Urinary bladder (tissue), 4 donors: Measurements from ENCODE around the gene AFF1. TPM values are rescaled to one million over a fixed set of nuclear protein-coding genes. Genes with fewer than 3 reads are reported as not detected.

ENCODE experiments used
- DNase-seq: peaks from one replicate; pipeline ENCODE4 v3.0.0-alpha.2; 2015; ENCODE audit errors: extremely low spot score
- H3K27ac ChIP-seq: one replicate; pipeline ENCODE4 v1.5.1; 2013; ENCODE audit warnings: low read depth, mild to moderate bottlenecking, moderate library complexity
- H3K36me3 ChIP-seq: one replicate; pipeline ENCODE4 v1.6.1; 2013; ENCODE audit warnings: mild to moderate bottlenecking, moderate library complexity; ENCODE audit not compliant: insufficient read depth
- H3K4me1 ChIP-seq: one replicate; pipeline ENCODE4 v1.6.1; 2013; ENCODE audit warnings: mild to moderate bottlenecking, moderate library complexity; ENCODE audit not compliant: insufficient read depth
- H3K4me3 ChIP-seq: one replicate; pipeline ENCODE4 v1.5.1; 2013; ENCODE audit warnings: low read depth, low read length
- WGBS: extraction: QIAGEN DNeasy Blood & Tissue Kit; methylation state at CpG from one replicate; pipeline ENCODE4 v1.1.7; 2013; 5-methylcytosine and 5-hydroxymethylcytosine counted together
- polyA plus RNA-seq: library from polyadenylated mRNA; stranded (reverse); fragments of 200-250 nt; gene quantifications from one replicate; pipeline ENCODE4 v1.2.3, GENCODE V29; 2013
- total RNA-seq: library from RNA; depleted of rRNA; stranded (reverse); fragments of >200 nt; gene quantifications from one replicate; pipeline ENCODE4 v1.2.3, GENCODE V29; 2014
- donor health status: healthy with polysubstance abuse.
- donor health status: healthy.

Gene AFF1
- total and polyA plus RNA-seq, 2 donors: 22.8 to 32.8 TPM

DNA sequence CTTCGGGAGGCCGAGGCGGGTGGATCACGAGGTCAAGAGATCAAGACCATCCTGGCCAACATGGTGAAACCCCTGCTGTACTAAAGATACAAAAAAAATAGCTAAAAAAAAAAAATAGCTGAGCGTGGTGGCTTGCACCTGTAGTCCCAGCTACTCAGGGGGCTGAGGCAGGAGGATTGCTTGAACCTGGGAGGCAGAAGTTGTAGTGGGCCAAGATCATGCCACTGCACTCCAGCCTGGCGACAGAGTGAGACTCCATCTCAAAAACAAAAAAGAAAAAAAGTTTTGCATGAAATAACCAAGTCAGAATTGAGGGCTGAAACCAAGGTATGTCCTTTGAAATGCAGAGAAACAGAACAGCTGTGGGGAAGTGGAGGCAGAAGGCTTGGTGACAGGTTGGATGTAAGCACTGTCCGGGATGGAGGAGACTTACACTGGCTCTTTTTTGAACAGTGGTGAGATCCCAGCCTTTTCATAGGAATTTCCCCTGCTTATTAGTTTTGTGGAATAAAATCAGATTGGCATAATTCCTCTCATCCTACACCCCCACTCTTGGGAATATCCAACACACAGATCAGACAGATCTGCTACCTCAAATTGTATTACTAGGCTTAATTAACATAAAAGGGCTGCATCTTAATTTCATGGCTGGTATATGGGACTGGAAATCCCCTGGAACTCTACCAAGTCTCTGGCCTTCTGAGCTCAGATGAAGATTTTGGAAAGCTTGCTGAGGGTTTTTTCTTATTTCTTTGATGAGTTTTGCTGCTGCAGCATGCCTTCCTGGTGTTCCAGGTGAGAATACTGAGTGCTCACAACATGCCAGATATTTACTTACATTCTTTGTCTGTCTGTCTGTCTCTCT, 23.8 kb upstream of the AFF1 start:
- no peaks in the 10 kb centered on the region for H3K4me1 ChIP-seq
- H3K36me3 ChIP-seq: no peaks in the 10 kb centered on the region
- WGBS: 81% methylated on average over 7 of the region's 7 CpGs
- no peak overlapping the region for H3K27ac ChIP-seq
- H3K4me3 ChIP-seq: no peak overlapping the region
- no peak for DNase-seq

DNA sequence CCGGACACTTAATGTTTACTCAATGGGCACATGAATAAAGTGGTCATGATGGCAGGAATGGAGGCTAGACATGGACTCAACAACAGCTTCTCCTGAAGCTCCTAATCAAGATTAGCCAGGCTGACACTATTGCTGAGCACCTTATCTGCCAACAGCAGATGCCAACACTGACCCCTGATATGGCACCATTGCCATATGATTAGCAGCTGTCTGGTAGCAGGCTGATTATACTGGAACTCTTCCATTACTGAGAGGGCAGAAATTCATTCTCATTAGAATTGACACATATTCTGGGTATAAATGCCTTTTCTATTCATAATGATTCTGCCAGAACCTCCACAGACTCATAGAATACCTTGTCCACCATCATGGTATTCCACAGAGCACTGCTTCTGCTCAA, 18.4 kb upstream of the AFF1 start:
- WGBS: 29% methylated on average over 1 of the region's 1 CpG
- H3K36me3 ChIP-seq: no peaks in the 10 kb centered on the region
- DNase-seq: no peak
- no peaks in the 10 kb centered on the region for H3K4me1 ChIP-seq
- no peak overlapping the region for H3K27ac ChIP-seq
- H3K4me3 ChIP-seq: no peak overlapping the region

- no peaks in the 10 kb centered on the region for H3K36me3 ChIP-seq
- WGBS: 97% methylated on average over 4 of the region's 4 CpGs
- DNase-seq: no peak
- H3K4me1 ChIP-seq: no peaks in the 10 kb centered on the region
- no peak overlapping the region for H3K4me3 ChIP-seq
- no peak overlapping the region for H3K27ac ChIP-seq
Measured at GRCh38 chr4:86917212-86918039, 17.4 kb upstream of the AFF1 start.

GRCh38 chr4:86918539-86919072, 16.2 kb upstream of the AFF1 start:
- no peak overlapping the region for H3K4me3 ChIP-seq
- 55% methylated on average over 3 of the region's 3 CpGs for WGBS
- no peak overlapping the region for H3K27ac ChIP-seq
- no peak for DNase-seq
- H3K4me1 ChIP-seq: no peaks in the 10 kb centered on the region
- no peaks in the 10 kb centered on the region for H3K36me3 ChIP-seq

GRCh38 chr4:86919561-86920223, 15.1 kb upstream of the AFF1 start:
- Histone ChIP-seq H3K36me3 (no peaks in the 10 kb centered on the region), H3K27ac (no peak overlapping the region), H3K4me1 (no peaks in the 10 kb centered on the region), H3K4me3 (no peak overlapping the region)
- no peak for DNase-seq
- 95% methylated on average over 4 of the region's 4 CpGs for whole genome bisulfite sequencing

- Histone ChIP-seq H3K27ac (no peak overlapping the region), H3K4me3 (no peak overlapping the region), H3K36me3 (no peaks in the 10 kb centered on the region), H3K4me1 (no peaks in the 10 kb centered on the region)
- no peak for DNase-seq
- WGBS: 89% methylated on average over 1 of the region's 1 CpG
Measured at GRCh38 chr4:86921608-86922252, 13.1 kb upstream of the AFF1 start.

GRCh38 chr4:86924811-86925210, 10.0 kb upstream of the AFF1 start:
- Histone ChIP-seq H3K4me1 (no peaks in the 10 kb centered on the region), H3K4me3 (no peak overlapping the region), H3K36me3 (no peaks in the 10 kb centered on the region), H3K27ac (no peak overlapping the region)
- WGBS: 49% methylated on average over 2 of the region's 2 CpGs
- no peak for DNase-seq

DNA sequence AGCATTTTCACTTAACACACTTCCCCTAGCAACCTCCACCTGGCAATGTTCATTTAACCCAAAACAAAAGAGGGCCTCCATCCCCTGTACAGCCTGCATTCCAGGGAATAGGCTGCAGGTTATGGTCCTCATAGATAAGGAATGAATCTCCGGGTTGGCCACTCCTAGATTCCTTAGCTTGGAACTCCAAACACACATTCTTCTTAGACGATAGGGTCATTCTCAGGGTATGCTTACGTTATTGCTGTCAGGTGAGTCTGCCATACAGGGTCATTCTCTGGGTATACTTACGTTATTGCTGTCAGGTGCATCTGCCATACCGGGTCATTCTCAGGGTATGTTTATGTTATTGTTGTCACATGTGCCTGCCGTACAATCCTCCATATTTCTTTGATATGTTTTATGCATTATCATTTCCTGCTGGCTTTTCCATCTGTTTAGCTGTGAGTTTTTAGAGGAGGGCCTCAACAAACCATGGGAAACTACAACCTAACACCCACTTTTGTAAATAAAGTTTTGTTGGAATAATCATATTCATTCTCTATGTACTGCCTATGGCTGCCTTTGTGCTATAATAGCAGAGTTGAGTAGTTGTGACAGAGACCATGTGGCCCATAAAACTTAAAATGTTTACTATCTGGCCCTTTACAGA, 8.2 kb upstream of the AFF1 start:
- 85% methylated on average over 6 of the region's 6 CpGs for WGBS
- H3K4me1 ChIP-seq: no peaks in the 10 kb centered on the region
- no peaks in the 10 kb centered on the region for H3K36me3 ChIP-seq
- H3K4me3 ChIP-seq: no peak overlapping the region
- no peak for DNase-seq
- no peak overlapping the region for H3K27ac ChIP-seq

DNA sequence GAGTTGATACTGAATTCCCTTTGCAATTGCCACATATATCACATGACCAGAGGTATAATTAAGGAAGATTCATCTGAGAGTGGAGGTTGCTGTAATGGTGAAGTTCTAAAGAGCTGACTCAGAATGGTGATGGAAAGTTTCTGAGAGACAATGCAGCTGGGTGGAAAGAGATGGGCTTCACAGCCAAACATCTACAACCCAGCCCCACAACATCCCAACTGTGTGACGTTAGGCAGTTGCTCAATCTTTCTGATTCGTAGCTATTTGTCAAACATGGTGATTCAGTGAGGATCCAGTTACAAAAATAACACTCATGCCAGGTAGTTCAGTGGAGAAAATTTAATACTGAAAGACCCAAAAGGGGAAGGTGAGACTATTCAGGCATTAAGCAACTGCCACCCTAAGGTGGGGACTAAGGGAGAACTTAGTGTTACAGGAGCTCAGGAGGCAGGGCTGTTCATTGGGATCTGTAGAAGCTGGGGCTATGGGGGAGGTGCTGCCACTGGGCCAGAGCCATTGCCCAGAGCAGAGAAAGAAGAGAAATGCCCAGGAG, 6.9 kb upstream of the AFF1 start:
- WGBS: 70% methylated on average over 2 of the region's 2 CpGs
- Histone ChIP-seq H3K27ac (no peak overlapping the region), H3K36me3 (no peaks in the 10 kb centered on the region), H3K4me1 (no peaks in the 10 kb centered on the region), H3K4me3 (no peak overlapping the region)
- no peak for DNase-seq

DNA sequence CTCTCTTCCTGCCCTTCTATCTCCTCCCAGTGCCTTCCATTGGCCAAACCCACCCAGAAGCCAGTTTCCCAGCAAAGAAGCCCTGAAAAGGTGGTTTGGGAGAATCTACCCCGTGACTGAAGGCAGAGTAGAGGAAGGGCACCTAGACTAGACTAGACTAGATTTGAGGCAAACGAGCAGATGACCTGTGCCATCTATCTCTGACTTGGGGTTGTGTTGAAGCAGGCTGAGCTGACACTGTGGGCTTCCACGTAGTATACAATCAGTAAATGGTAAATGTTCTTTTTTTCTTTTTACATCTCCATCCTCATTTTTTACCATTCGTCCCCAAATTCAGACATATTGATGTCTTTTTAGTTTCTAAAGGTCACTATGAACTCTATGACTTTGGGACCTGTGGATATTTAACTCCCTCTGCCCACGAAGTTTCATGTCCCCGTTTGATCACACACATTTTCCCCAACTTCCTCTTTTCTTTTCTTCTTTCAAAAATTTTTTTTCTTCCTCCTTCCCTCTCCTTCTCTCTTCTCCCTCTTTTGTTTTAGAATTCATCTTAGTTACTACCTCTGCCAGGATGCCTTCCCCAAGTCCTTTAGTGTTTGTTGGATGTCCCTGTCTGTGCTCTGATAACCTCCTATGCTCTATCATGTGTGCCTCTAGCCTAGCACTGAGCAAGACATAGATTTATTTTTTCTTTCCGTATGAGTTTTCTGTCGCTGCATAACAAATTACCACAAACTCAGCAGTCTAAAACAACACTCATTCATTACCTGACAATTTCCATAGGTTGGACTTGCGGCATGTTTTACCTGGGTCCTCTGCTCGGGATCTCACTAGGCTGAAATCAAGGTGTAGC, 6.2 kb upstream of the AFF1 start:
- Histone ChIP-seq H3K4me3 (no peak overlapping the region), H3K4me1 (no peaks in the 10 kb centered on the region), H3K27ac (no peak overlapping the region), H3K36me3 (no peaks in the 10 kb centered on the region)
- 90% methylated on average over 10 of the region's 10 CpGs for WGBS
- DNase-seq: no peak

GRCh38 chr4:86934147-86934770, 552 bp upstream of the AFF1 start:
- no peak for DNase-seq
- H3K4me1 ChIP-seq: peaks cover 2% of the 10 kb centered on the region
- no peaks in the 10 kb centered on the region for H3K36me3 ChIP-seq
- H3K4me3 ChIP-seq: peak overlapping the region; percentile 82
- 14% methylated on average over 15 of the region's 15 CpGs for WGBS
- peak overlapping the region; percentile 68 for H3K27ac ChIP-seq

- WGBS: 2% methylated on average over 16 of the region's 16 CpGs
- DNase-seq: no peak
- Histone ChIP-seq H3K27ac (peak overlapping the region; percentile 95), H3K4me3 (peak overlapping the region; percentile 82), H3K36me3 (no peaks in the 10 kb centered on the region), H3K4me1 (peaks cover 3% of the 10 kb centered on the region)
Measured at GRCh38 chr4:86935566-86935852, 698 bp downstream of the AFF1 start.
